HG03139 (cell line): Measurements from ENCODE around the gene PCSK2.

ENCODE experiments used
- ATAC-seq: cut with Tn5 transposase; IDR thresholded peaks from one replicate; pipeline ENCODE4 v1.9.1; 2021; ENCODE audit not compliant: unreplicated experiment

Gene PCSK2

GRCh38 chr20:17327185-17328148, 100.6 kb downstream of the PCSK2 start:
- ATAC-seq = no peak

DNA sequence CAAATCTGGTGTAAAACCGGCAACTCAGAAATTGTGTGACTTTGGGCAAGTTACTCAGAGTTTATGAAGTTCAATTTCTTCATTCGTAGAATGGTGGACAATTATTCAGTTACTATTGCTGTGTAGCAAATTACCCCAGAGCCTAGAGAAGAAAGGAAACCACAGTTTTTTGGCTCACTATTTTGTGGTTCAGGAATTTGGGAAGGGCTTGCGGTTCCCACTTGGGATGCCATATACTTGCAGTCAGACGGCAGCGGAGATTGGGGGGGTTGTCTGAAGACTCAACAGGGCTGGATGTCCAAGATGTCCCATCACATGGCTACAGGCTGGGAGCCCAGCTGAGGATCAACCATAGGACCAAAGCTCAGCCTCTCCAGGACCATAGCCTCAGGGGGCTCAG, 108.1 kb downstream of the PCSK2 start:
- no peak for ATAC-seq

DNA sequence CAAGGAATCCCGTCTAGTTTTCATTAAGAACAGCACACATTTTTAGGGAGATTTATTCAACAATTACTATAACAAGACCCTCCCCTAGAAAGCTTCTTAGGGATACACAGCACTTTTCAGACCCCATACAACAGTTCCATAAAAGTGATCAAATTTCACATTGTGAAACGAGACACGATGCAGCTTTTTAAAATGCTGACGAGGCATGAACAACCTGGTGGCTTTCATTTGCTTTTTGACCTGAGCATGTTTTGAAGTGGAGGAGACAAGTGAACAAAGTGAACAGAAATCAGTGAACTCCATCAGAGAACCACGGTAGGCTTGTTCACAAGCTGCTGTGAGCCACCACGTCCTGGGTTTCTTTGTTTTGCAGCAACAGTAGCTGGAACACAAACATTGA, 112.2 kb downstream of the PCSK2 start:
- ATAC-seq = no peak

DNA sequence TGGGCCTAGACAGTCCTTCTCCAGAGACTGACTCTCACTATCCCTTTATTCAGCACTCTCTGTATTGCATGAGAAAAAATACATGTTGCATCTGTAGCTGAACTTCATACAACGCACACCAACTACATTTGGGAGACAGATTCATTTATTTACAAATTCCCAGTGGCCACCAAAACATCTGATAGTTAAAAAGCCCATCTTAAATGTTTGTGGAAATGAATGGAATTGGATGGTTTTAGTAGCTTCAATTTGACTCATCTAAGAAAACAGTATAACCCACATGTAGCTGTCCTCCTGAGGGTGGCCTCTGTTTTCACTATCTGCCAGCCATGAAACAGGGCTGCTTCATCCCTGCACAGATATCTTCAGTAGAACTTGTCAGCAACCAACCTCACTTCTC, 116.3 kb downstream of the PCSK2 start:
- no peak for ATAC-seq

DNA sequence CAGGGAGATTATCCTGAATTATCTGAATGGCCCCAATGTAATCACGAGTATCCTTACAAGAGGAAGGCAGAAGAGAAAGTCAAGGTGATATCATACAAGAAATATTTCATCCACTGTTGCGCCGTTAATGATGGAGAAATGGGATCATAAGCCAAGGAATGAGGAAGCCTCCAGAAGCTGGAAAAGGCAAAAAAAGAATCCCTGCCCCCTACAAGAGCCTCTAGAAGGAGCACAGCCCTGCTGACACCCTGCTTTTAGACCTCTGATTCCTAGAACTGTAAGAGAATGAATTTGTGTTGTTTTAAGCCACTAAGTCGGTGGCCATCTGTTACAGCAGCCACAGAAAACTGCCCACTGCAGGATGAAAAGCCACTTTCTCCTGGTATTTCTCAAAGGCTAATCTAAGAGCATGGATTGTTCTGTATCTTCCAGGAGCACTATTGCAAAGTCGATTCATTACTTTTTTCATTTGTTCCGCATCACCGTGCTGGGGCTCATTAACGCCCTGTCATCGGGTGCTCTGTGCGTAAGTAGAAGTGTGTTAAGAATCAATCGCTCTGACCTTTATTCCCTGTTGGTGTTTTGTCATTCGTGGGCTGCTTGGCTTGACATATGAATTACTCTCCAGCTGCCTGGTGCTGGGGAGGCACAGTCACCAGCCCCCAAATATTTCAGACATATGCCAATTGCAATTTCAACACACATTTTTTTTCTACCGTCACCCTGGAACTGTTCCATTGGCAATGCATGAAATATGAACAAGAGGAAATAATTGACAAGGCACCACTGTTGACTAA, 117.0 kb downstream of the PCSK2 start:
- no peak for ATAC-seq

DNA sequence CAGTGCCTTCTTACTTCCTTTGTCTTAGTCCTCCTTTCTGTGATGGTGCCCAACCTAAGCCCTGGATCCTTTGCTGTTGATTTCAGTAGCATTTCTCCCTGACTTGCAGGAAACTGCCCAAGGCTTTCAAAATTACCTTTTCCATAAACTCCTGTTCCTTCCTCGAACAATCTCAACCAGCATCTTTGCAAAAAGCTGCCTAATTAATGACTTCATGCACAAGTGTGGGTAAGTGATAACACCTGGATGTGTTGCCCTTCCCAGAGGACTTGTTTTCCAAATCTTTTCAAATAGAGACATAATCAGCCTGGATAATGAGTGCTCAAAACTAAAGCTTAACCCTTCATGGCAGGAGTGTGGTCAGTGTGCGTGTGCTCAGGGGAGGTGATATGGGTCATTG, 118.0 kb downstream of the PCSK2 start:
- ATAC-seq = no peak

GRCh38 chr20:17345321-17345720, 118.5 kb downstream of the PCSK2 start:
- no peak for ATAC-seq

- no peak for ATAC-seq
Observed at GRCh38 chr20:17350321-17350720, 123.5 kb downstream of the PCSK2 start.

GRCh38 chr20:17357238-17357637, 130.4 kb downstream of the PCSK2 start:
- no peak for ATAC-seq

DNA sequence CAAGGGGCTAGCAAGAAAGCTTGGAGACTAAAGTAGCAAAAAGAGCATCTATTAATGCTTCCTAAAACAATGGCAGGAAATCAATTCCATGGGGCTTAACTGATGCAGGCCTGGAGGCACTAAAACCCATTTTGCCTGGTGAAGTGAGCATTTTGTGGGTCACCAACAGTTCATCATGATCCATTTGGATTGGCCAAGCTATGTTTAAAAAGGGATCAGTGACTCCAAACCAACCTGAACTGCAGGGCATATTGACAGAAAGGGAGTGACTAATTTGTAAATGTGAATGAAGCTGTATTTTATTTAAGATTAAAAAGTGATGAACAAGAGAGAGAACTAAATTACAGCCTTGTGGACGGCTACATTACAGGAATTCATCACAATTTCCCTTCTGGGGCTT, 132.0 kb downstream of the PCSK2 start:
- ATAC-seq = no peak

DNA sequence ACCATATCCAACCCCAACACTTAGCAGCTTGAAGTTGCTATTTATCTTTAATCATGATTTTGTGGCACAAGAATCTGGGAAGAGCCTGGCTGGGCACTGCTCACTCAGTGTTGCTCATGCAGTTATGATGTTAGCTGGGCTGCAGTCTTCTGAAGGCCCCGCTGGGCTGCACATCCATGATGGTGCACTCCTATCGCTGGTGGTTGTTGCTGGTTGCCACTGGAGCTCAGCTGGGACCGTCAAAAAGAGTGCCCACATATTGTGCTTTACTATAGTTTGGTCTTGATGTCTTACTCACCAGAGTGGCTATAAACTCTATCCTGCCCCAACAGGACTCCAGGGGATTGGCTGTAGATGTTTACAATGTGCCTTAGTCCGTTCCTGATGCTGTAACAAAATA, 137.8 kb downstream of the PCSK2 start:
- ATAC-seq = no peak

DNA sequence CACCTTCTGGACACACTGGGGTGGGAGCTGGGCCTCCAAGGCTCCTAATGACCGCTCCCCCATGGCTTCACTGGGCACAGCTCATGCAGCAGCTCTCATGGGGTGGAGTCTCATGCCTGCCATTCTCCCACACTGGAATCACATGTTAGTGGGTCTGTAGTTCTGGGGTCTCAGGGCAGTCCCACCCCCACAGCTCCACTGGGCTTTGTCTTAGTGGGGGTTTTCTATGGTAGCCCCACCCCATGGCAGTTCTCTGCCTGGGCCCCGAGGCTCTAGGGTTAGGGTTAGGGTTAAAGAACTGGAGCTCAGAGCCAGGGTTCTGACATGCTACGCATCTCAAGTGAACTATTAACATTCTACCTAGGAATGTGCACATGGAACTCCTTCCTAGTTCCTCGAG, 139.0 kb downstream of the PCSK2 start:
- no peak for ATAC-seq

DNA sequence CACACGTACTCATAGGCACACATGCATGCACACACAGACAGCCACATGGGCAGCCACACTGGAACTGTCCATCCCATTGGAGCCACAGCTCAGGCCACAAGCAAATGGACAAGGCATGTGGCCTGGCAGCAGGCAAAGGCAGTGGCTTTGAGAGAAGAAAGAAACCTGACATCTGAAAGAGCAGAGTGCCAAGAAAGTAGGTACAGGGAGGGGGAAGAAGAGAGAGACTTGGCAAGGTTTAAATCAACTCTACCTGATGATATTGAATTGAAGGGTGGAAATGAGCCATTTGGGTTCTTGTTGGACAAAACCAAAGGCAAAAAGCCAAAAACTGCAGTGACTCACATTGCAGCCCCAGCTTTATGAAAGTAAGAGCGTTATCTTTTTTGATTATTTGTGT, 142.7 kb downstream of the PCSK2 start:
- no peak for ATAC-seq

DNA sequence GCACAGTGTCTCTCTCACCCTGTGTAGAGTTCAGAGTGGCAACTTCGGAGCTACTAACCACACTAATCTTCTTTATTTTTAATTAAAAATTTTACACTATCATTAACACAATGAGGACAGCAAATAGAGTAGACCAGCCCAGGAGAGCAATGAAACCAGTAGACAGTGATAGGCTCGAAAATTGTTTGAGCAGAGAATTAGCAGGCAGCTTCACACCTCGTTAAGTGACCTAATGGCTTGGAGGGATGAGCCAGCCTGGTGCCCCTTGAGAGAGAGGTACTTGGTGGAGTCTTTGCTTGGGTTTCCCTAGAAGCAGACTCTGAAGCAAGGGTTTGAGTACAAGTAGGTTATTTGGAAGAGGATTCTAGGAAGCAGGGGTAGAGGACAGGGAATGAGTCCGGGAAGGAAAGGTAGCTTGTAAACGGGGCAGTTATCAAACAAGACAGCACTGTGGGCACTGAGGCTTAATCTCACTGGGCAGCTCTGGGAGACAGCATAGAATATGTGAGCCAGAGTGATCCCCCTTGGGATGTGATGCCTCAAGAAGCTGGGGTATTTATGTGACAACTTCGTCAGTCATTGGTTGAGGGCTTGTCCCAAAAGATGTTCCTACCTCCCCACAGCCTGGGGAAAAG, 146.1 kb downstream of the PCSK2 start:
- no peak for ATAC-seq

DNA sequence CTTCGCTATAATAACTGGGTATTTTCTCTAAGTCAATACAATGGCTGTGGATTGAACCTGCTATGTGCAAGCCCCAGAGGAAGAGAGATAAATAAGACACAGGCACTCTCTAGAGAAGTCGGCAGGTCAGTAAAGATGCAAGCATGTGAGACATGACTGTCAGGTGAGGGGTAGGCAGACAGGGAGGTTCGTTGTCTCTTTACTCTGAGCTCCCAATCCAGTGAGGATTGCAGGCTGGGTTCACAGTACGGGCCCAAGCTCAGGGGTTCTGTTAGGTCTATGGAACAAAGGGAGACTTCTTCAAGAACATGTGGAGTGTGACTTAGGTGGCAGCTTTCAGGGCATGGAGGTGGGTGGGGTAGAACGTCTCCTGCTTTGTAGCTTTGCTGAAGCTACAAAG, 147.2 kb downstream of the PCSK2 start:
- no peak for ATAC-seq

DNA sequence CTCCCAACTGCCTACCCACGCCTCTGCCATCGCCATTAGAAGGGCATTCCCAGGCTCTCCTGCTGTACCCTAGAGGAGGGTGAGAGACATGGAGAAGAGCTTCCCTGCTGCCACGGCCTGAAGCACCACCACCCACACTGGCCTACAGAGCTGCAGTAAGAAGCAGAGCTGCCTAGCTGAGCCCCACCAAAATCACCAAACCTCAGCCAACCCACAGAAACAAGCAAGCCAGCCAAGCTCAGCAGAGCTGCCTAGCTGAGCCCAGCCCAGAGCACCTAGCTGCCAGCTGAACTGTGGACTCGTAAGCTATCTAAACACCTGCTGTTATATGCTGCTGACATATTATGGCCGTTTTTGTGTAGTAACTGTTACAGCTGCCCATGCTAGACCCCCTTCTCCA, 149.2 kb downstream of the PCSK2 start:
- no peak for ATAC-seq

DNA sequence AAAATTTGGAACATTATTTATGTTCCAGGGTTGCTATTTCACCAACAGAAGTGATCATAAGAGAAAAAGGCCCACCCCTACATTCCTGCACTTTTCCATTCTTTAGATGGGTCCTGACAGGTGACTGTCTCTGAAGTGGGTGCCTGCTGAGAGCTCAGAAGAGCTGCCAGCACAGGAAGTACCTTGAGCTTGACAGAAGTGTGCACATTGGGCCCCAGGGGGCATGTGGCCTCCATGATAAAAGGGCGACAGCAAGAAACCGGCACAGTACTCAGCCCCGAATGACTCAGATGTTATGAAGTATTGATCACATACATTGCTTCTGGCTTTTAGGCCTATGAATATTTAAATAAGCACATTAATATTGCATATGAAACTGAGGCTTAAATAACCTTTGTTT, 150.4 kb downstream of the PCSK2 start:
- no peak for ATAC-seq

- ATAC-seq = no peak
Observed at GRCh38 chr20:17379651-17380050, 152.8 kb downstream of the PCSK2 start.

- no peak for ATAC-seq
Observed at GRCh38 chr20:17380801-17381200, 154.0 kb downstream of the PCSK2 start.

GRCh38 chr20:17381724-17382123, 154.9 kb downstream of the PCSK2 start:
- no peak for ATAC-seq

GRCh38 chr20:17385798-17386197, 159.0 kb downstream of the PCSK2 start:
- ATAC-seq = no peak

GRCh38 chr20:17390655-17391054, 163.8 kb downstream of the PCSK2 start:
- no peak for ATAC-seq
